ENCODE results near the gene GIMAP1. TPM values are rescaled to one million over a fixed set of nuclear protein-coding genes. Genes with fewer than 3 reads are reported as not detected.
A peak's percentile ranks its signal among the peaks of the same experiment; 100 is the strongest.

GIMAP1 gene
- total RNA-seq, 2 experiments from 2014 or later = 6.8 to 12.4 TPM

- Mint-ChIP-seq H3K36me3 (peaks cover 64% of the 10 kb centered on the region), H3K9me3 (ENCODE audit: low read depth) (peaks cover 28% of the 10 kb centered on the region), H3K27me3 (no peaks in the 10 kb centered on the region), H3K4me1 (peaks cover 61% of the 10 kb centered on the region), H3K4me3 (no peak overlapping the region), H3K27ac (peak overlapping the region; percentile 36)
- CTCF ChIA-PET = interaction anchor here (2.6 kb wide), 1 partner anchor 12 kb away, joined by 11 read pairs; the partner anchor contains the start of gene GIMAP1
- ATAC-seq (no peak), DNase-seq (no peak)
Measured at GRCh38 chr7:150728609-150729008, 12.2 kb downstream of the GIMAP1 start.

- CTCF ChIA-PET = interaction anchor here (1.1 to 4.0 kb wide), 12 partner anchors 10 to 283 kb away, joined by 4 to 15 read pairs (median 7); partner anchors contain the start of genes GIMAP1, GIMAP2 and GIMAP8
- peaks cover 35% of the 10 kb centered on the region for H3K36me3 Mint-ChIP-seq
- H3K9me3 Mint-ChIP-seq (ENCODE audit: low read depth) = peaks cover 16% of the 10 kb centered on the region
Measured at GRCh38 chr7:150731916-150732315, 15.5 kb downstream of the GIMAP1 start.

GRCh38 chr7:150732786-150733481 lies 16.5 kb downstream of the GIMAP1 start:
- Mint-ChIP-seq H3K9me3 (ENCODE audit: low read depth) (peaks cover 8% of the 10 kb centered on the region), H3K4me3 (peak overlapping the region; percentile 69), H3K27ac (peak overlapping the region; percentile 98), H3K27me3 (no peaks in the 10 kb centered on the region), H3K4me1 (peaks cover 81% of the 10 kb centered on the region), H3K36me3 (peaks cover 27% of the 10 kb centered on the region)
- no peak for DNase-seq
- CTCF ChIA-PET = interaction anchor here (0.8 to 4.0 kb wide), 14 partner anchors 9 to 284 kb away, joined by 3 to 15 read pairs (median 6); partner anchors contain the start of genes GIMAP1, GIMAP2, GIMAP4 and GIMAP8
- peak; percentile 20 for ATAC-seq

More at GRCh38 chr7:150731916-150732315, 15.5 kb downstream of the GIMAP1 start:
- ATAC-seq (peak; percentile 62), DNase-seq (peak; percentile 72)
- Mint-ChIP-seq H3K4me3 (peak overlapping the region; percentile 69), H3K4me1 (peaks cover 78% of the 10 kb centered on the region), H3K27me3 (no peaks in the 10 kb centered on the region), H3K27ac (peak overlapping the region; percentile 98)

- Mint-ChIP-seq H3K4me3 (peak overlapping the region; percentile 69), H3K36me3 (peaks cover 27% of the 10 kb centered on the region), H3K27me3 (no peaks in the 10 kb centered on the region), H3K27ac (peak overlapping the region; percentile 98), H3K9me3 (ENCODE audit: low read depth) (peaks cover 2% of the 10 kb centered on the region), H3K4me1 (peaks cover 80% of the 10 kb centered on the region)
- ATAC-seq = peak; percentile 25
- CTCF ChIA-PET = interaction anchor here (1.0 to 4.0 kb wide), 8 partner anchors 13 to 285 kb away, joined by 4 to 15 read pairs (median 8); partner anchors contain the start of genes GIMAP1 and GIMAP8
- DNase-seq = no peak
Measured at GRCh38 chr7:150733482-150734095, 17.2 kb downstream of the GIMAP1 start.

- Mint-ChIP-seq H3K27me3 (no peaks in the 10 kb centered on the region), H3K36me3 (peaks cover 30% of the 10 kb centered on the region), H3K27ac (peak overlapping the region; percentile 98), H3K4me3 (no peak overlapping the region), H3K9me3 (ENCODE audit: low read depth) (no peaks in the 10 kb centered on the region), H3K4me1 (peaks cover 79% of the 10 kb centered on the region)
- ATAC-seq = no peak
- CTCF ChIA-PET = interaction anchor here (1.4 to 2.8 kb wide), 4 partner anchors 20 to 285 kb away, joined by 4 to 8 read pairs (median 6); no protein-coding TSS in a partner anchor
- DNase-seq = peak; percentile 66
Measured at GRCh38 chr7:150734254-150734653, 17.8 kb downstream of the GIMAP1 start.

- peaks cover 79% of the 10 kb centered on the region for H3K4me1 Mint-ChIP-seq
- no peaks in the 10 kb centered on the region for H3K9me3 Mint-ChIP-seq (ENCODE audit: low read depth)
- H3K36me3 Mint-ChIP-seq = peaks cover 33% of the 10 kb centered on the region
- H3K27me3 Mint-ChIP-seq = no peaks in the 10 kb centered on the region
- H3K4me3 Mint-ChIP-seq = peak overlapping the region; percentile 94
- peak overlapping the region; percentile 98 for H3K27ac Mint-ChIP-seq
- CTCF ChIA-PET = interaction anchor here (1.4 to 1.5 kb wide), 2 partner anchors 285 to 287 kb away, joined by 4 to 6 read pairs; no protein-coding TSS in a partner anchor
- ATAC-seq (no peak), DNase-seq (no peak)
Measured at GRCh38 chr7:150735596-150736358, 19.4 kb downstream of the GIMAP1 start.

GRCh38 chr7:150736864-150737263 lies 20.5 kb downstream of the GIMAP1 start:
- peak overlapping the region; percentile 98 for H3K27ac Mint-ChIP-seq
- DNase-seq (no peak), ATAC-seq (peak; percentile 18)
- H3K9me3 Mint-ChIP-seq (ENCODE audit: low read depth) = no peaks in the 10 kb centered on the region
- H3K36me3 Mint-ChIP-seq = peaks cover 42% of the 10 kb centered on the region
- H3K4me1 Mint-ChIP-seq = peaks cover 83% of the 10 kb centered on the region
- CTCF ChIA-PET = interaction anchor here (1.1 to 3.3 kb wide), 8 partner anchors 18 to 288 kb away, joined by 3 to 24 read pairs (median 4); partner anchors contain the start of genes GIMAP1, GIMAP2 and GIMAP8
- H3K27me3 Mint-ChIP-seq = no peaks in the 10 kb centered on the region
- peak overlapping the region; percentile 94 for H3K4me3 Mint-ChIP-seq

GRCh38 chr7:150737265-150738055 lies 21.0 kb downstream of the GIMAP1 start, which contains the start of gene GIMAP5:
Gene GIMAP5 (plus strand): TSS chr7:150737418. CDS start chr7:150740885, 3,467 bp downstream.
- H3K36me3 Mint-ChIP-seq = peaks cover 48% of the 10 kb centered on the region
- peak within 1 kb of the TSS; percentile 94 for H3K4me3 Mint-ChIP-seq
- peak within 1 kb of the TSS; percentile 98 for H3K27ac Mint-ChIP-seq
- H3K4me1 Mint-ChIP-seq = peaks cover 83% of the 10 kb centered on the region
- DNase-seq (peak; percentile 79), ATAC-seq (peak; percentile 65)
- no peaks in the 10 kb centered on the region for H3K9me3 Mint-ChIP-seq (ENCODE audit: low read depth)
- CTCF ChIA-PET = interaction anchor here (0.8 to 3.3 kb wide), 11 partner anchors 11 to 288 kb away, joined by 3 to 24 read pairs (median 4); partner anchors contain the start of genes GIMAP1, GIMAP2 and GIMAP8
- no peaks in the 10 kb centered on the region for H3K27me3 Mint-ChIP-seq

GRCh38 chr7:150738092-150738491 lies 21.7 kb downstream of the GIMAP1 start:
- no peak for DNase-seq
- CTCF ChIA-PET = interaction anchor here (0.7 to 3.3 kb wide), 13 partner anchors 8 to 289 kb away, joined by 3 to 24 read pairs (median 4); partner anchors contain the start of genes GIMAP1, GIMAP2, GIMAP6 and GIMAP8
- H3K36me3 Mint-ChIP-seq = peaks cover 54% of the 10 kb centered on the region
- H3K4me3 Mint-ChIP-seq = peak overlapping the region; percentile 94
- H3K4me1 Mint-ChIP-seq = peaks cover 83% of the 10 kb centered on the region
- H3K9me3 Mint-ChIP-seq (ENCODE audit: low read depth) = no peaks in the 10 kb centered on the region
- H3K27me3 Mint-ChIP-seq = no peaks in the 10 kb centered on the region
- ATAC-seq = no peak
- peak overlapping the region; percentile 98 for H3K27ac Mint-ChIP-seq

GRCh38 chr7:150738591-150739001 lies 22.2 kb downstream of the GIMAP1 start:
- DNase-seq (no peak), ATAC-seq (peak; percentile 31)
- Mint-ChIP-seq H3K4me3 (peak overlapping the region; percentile 94), H3K9me3 (ENCODE audit: low read depth) (no peaks in the 10 kb centered on the region), H3K36me3 (peaks cover 59% of the 10 kb centered on the region), H3K4me1 (peaks cover 83% of the 10 kb centered on the region), H3K27me3 (no peaks in the 10 kb centered on the region), H3K27ac (peak overlapping the region; percentile 98)
- CTCF ChIA-PET = interaction anchor here (0.7 to 3.3 kb wide), 11 partner anchors 8 to 289 kb away, joined by 3 to 24 read pairs (median 4); partner anchors contain the start of genes GIMAP1, GIMAP6 and GIMAP8

- CTCF ChIA-PET = interaction anchor here (1.0 to 3.3 kb wide), 9 partner anchors 9 to 290 kb away, joined by 3 to 24 read pairs (median 5); partner anchors contain the start of genes GIMAP1, GIMAP6 and GIMAP8
- no peaks in the 10 kb centered on the region for H3K9me3 Mint-ChIP-seq (ENCODE audit: low read depth)
- no peak for DNase-seq
Measured at GRCh38 chr7:150739033-150739432, 22.6 kb downstream of the GIMAP1 start.

More at GRCh38 chr7:150739033-150739432, 22.6 kb downstream of the GIMAP1 start:
- Mint-ChIP-seq H3K4me1 (peaks cover 82% of the 10 kb centered on the region), H3K27me3 (no peaks in the 10 kb centered on the region), H3K27ac (peak overlapping the region; percentile 98), H3K4me3 (peak overlapping the region; percentile 94), H3K36me3 (peaks cover 63% of the 10 kb centered on the region)
- no peak for ATAC-seq
